Measurements from ENCODE around the gene VEPH1.
"Not testable (repeated sequence)": the region's sequence is repeated elsewhere in the genome, so short reads cannot be mapped to it uniquely, and the experiment has no call there.

The VEPH1 gene

DNA sequence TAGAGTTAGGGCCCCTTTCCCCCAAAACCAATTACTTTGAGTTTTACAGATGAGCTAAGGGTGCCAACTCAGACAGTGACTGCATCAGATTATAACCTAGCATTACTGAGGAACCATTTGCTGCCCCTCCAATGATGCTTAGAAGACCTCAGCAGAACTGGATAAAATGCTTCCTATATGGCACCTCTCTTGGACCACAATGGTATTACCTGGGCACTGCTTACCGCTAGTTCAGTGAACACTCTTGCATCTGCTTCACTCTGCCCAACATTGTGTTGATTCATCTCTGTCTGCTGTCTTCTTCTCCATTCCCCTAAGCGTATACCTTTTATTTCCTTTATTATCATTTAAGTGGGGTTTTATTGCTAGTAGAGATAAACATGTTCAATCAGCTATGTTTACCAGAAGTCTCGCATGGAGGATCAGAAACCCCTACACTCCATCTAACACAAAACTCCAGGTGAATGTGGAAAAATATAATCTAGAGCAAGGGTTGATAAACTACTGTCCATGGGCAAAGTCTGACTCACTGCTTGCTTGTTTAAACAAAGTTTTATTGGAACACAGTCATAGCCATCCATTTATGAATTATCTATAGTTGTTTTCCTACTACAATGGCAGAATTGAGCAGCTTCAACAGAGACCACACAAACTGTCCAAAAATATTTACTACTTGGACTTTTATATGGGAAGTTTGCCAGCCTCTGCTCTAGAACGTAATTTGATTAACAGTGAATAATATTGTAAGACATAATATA, 166.8 kb downstream of the VEPH1 start:
- DNase-seq, result no peak

DNA sequence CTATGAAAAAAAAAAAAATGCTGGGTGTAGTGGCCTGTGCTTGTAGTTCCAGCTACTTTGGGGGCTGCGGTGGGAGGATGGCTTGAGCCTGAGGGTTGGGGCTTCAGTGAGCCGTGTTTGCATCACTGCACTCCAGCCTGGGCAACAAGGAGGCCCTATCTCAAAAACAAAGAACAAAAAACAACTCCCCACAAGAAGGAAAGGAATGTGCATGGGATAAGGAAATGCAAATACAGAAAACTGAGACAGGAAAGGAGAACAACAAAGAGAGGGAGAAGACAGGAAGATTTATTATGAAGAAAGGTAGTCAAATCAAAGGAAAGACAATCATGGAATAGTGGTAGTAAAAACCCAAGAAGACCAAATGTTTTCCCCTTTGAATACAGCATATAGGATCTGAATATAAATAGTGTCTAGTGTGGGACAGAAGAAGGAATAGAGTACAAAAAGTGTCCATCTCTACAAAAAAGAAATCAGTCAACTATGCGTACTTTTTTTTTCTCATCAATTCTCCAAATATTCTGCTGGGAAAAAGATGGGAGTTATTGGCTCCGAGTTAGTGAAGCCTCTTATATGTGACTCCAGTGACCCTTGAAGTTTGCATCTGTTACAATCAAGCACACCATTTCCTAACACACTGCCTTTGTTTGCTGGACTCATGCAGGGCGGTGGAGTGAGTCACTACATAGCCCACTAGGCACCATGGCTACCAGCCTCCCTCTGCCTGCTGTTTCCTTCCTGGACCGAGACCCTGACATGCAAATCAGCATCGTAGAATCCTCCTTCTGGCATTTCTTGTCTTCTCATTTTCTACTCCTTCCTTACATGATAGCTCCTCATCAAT, 167.8 kb downstream of the VEPH1 start:
- no peak for DNase-seq

- DNase-seq, result no peak
Observed at GRCh38 chr3:157333551-157333991, 169.6 kb downstream of the VEPH1 start.

DNA sequence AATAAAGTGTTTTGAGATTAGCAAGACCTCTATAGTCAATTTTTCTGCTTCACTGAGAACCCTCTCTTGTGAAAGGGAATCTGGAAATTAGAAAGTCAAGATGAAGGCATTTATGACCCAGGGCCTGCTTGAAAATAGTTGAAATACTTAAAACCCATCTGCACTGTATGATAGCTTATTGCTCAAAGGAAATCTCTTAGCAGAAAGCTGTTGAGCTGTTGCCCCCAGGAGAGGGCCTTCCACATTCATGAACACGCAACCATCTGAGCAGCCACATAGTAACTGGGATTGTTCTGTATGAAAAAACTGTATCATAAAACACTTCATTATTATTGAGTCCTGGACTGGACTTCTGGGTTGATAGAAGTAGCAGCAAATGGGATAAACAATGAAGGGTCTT, 173.0 kb downstream of the VEPH1 start:
- no peak for DNase-seq

DNA sequence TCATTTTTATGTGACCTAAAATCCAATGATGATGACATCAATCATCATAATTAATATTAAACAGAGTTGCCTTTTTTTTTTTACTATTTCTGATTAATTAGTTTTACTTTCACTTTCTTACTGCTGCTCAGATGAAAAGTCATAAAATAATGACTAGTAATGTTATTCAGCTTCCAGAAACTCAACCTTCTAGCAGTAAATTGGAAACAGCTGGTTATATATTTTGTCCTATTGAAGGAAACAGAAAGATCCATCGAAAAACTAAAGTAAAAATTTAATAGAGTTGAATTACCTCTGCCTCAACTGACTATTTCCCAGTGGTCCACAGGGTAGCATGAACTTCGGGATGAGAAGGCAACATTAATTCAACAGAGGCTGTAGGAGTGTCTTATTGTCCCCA, 173.7 kb downstream of the VEPH1 start:
- no peak for DNase-seq

DNA sequence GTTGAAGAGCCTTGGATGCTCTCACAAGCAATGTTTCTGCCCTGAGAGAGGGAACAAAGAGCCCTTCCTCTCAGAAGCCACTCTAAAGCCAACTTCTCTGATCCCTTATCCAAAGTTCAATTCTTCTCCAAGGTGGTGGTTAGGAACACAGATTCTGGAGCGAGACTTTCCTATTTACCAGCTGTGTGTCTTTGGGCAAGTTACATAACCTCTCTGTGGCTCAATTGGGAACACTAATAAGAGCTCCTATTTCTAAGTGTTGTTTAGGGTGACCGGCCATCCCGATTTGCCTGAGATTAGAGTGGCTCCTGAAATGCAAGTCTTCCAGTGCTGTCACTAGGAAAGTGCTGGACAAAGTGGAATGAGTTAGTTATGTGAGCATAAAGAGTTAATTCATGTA, 175.4 kb downstream of the VEPH1 start:
- DNase-seq, result no peak

DNA sequence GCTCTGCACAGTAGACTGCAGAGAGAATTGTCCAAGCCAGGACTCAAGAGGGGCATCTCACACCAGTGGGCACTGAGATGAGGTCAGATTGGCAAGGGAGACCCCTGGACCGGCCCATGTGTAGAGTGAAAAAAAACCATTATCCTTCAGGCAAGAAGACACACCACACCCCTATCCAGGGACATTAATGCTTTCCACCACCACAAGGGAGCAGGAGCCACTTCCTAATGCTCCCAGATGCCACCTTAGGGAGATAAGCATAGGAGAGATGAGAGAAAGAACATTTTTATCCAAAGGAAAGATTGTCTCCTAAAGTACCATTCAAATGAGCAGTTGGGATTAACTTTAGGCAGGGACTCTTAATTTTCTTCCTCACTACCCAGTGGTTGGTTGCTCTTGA, 176.2 kb downstream of the VEPH1 start:
- no peak for DNase-seq

DNA sequence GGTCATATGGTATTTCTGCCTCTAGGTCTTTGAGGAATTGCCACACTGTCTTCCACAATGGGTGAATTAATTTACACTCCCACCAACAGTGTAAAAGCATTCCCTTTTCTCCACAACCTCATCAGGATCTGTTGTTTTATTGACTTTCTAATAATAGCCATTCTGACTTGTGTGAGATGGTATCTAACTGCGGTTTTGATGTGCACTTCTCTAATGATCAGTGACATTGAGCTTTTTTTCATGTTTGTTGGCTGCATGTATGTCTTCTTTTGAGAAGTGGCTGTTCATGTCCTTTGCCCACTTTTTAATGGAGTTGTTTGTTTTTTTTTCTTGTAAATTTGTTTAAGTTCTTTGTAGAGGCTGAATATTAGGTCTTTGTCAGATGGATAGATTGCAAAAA, 178.3 kb downstream of the VEPH1 start:
- DNase-seq, result not testable (repeated sequence)

GRCh38 chr3:157323360-157323759, 179.9 kb downstream of the VEPH1 start:
- DNase-seq, result no peak

DNA sequence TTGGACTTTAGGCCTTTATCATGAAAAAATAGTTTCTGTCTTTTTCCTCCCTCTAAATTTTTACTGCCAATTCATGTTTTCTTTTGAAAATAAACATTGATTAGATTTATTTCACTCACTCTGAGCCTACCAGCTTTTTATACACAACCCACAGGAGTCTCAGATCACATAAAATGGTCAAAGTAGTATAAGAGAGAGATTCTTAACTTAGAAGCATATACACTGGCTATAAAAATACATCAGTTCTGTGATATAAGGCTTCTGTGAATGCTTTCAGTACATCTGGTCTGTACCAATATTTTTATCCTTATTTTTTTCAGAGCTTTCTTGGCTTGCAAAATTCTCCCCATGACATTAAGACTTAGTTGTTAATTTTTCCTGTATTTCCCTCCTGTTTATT, 183.5 kb downstream of the VEPH1 start:
- no peak for DNase-seq

DNA sequence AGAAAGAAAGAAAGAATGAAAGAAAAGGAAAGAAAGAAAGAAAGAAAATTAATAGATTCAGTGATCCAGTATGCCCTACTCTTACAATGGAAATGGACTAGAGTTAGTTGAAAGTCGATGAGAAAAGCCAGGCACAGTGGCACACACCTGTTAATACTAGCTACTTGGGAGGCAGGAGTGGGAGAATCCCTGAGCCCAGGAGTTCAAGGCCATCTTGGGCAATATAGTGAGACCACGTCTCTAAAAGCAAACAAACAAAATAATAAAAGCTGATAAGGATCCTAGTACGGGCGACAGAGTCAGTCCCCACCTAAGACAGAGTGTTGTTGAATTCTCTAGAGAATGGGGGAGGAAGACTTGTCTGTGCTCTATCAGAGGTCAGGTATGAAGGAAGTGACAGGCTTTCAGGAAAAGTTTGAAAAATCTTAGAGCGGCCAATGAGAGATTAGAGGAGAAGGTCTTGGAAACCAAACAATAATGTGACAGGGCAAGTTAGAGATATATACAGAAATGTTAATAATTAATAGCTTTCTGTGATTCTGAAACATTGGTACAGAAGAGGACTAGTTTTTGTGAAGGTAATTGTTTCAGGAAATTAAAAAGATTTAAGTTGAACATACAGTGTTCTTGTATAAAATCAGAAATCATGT, 184.5 kb downstream of the VEPH1 start:
- no peak for DNase-seq

- DNase-seq, result no peak
Observed at GRCh38 chr3:157317895-157318294, 185.3 kb downstream of the VEPH1 start.

GRCh38 chr3:157313186-157313585, 190.0 kb downstream of the VEPH1 start:
- no peak for DNase-seq

- no peak for DNase-seq
Observed at GRCh38 chr3:157312376-157312745, 190.9 kb downstream of the VEPH1 start.

DNA sequence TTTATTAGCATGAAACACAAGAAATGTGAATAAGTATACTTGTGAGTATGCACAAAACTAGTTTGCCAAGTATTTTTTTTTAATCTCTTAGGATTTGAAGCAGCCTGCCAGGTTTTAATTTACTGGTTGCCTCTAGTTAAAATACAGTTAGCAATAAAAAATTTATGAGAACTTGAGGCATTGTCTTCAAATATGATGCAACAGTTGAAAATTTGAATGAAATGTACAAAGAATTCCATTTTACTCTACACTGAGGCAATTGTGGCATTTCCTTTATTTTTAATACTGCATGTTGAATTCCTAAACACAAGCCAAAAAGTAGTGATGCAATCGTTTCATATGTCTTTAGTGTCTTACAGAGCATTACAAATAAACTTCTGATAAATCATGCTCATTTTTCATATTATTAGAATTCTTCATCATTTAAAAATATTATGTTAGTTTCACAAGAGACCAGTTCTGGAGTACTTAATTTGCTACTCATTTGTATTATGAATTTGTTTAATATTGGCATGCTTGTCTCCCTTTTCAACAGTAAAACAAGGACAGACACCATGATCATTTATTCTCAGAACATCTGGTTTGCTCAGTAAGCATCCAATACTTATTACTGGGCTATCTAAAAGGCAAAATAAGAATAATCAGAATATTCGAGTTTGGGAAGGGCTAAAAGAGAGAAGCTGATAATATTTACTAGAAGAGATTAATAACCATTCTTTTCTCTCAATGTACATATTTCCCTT, 191.4 kb downstream of the VEPH1 start:
- DNase-seq, result no peak

GRCh38 chr3:157310329-157311052, 192.7 kb downstream of the VEPH1 start:
- no peak for DNase-seq

DNA sequence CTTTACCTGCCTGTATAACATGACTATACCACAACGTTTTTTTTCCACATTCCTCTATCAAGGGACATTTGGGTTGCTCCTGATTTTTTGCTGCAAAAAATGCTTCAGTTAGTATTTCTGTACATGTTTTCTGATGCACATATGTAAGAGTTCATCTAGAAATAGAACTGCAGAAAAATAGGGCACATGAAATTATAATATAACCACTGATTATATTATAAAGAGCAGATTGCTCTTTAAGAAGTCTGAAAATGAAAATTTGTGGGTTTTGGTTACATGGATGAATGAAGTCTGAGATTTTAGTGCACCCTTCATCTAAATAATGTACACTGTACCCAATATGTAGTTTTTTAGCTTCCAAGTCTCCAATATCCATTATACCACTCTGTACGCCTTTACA, 196.7 kb downstream of the VEPH1 start:
- no peak for DNase-seq

DNA sequence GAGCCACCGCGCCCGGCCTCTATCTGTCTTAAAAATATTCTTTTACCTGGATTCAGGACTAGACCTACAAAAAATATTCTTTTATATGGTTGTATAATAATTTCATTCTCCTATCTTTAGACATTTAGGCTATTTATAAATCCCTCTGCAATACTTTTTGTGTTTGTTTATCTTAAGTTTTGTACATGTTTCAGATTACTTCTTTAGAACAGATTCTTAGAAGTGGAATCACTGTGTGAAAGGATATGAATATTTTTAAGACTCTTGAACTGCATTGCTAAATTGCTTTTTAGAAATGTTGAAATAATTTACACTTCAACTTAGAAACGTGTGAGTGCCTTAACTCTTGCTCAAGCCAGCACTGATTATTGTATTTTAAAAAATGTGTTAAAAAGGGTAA, 197.8 kb downstream of the VEPH1 start:
- DNase-seq, result no peak

DNA sequence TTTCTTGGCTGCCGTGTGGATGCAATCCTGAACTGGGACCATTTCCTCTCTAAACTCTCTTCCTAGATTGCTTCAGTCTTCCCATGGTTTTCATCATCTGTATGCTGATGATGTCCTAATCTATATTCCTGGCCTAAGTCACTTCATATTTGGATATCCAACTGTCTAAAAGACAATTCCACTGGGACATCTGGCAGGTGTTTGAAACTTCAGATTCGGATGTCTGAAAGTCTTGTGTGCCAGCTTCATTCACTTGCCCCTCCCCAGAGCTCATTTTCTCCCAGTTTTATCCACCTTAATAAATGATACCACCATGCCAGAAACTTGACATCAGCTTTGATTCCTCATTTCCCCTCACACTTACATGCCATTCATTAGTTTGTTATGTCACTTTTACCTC, 201.5 kb downstream of the VEPH1 start:
- no peak for DNase-seq

- no peak for DNase-seq
Observed at GRCh38 chr3:157300981-157301663, 202.1 kb downstream of the VEPH1 start.

DNA sequence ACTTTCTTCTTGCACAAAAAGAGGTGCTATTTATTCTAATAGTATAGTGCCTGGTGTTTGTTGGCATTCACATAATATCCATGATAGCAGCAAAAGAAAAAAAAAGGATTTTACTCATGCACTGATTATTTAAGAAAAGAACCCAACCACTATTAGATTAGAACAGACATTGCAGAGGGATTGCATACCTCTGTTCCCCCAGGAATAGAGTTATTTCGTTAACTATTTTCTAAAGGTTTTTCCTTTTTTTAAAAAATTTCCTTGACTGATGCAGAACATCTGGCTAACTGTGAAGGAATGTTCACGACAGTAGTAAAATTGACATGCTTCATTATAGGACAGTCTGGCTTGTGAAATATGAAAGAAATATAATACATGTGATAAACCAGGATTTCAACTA, 203.1 kb downstream of the VEPH1 start:
- DNase-seq, result no peak
